Stomach (tissue), 4 donors: ENCODE data around the gene ADARB2.

Source experiments
- CTCF ChIP-seq, 7 experiments: fragments of 450-650 bp in 4 of 7; fragments of 200-600 bp in 3 of 7; sonication (generic) in 3 of 7; IDR thresholded peaks; one replicate each; pipeline ENCODE4 v1.5.1; 2016 to 2019; ENCODE audit warnings: antibody characterized with exemption in 7 of 7, control low read depth in 2 of 7, mild to moderate bottlenecking in 1 of 7
- EP300 ChIP-seq: sonication (generic); formaldehyde crosslinking; IDR thresholded peaks from one replicate; pipeline ENCODE4 v1.6.1; 2017; ENCODE audit warnings: antibody characterized with exemption
- POLR2A ChIP-seq, 4 donors: fragments of 450-650 bp; IDR thresholded peaks; one replicate each; pipeline ENCODE4 v1.6.1; 2016; ENCODE audit warnings: antibody characterized with exemption in 4 of 4, control low read depth in 2 of 4, mild to moderate bottlenecking in 1 of 4, moderate library complexity in 1 of 4
- POLR2AphosphoS5 ChIP-seq, 3 donors: sonication (generic); formaldehyde crosslinking; IDR thresholded peaks; one replicate each; pipeline ENCODE4 v1.6.1; 2016; ENCODE audit warnings: antibody characterized with exemption in 3 of 3

- TF ChIP-seq CTCF (IDR thresholded peaks at IDR 0.05), result no peak
- TF ChIP-seq POLR2AphosphoS5 (IDR thresholded peaks at IDR 0.05), result no peak
- TF ChIP-seq EP300, result no peak
- TF ChIP-seq POLR2A (IDR thresholded peaks at IDR 0.05), result no peak
Observed at GRCh38 chr10:1189166-1190051, 547.9 kb downstream of the ADARB2 start.
